GM23338 (cell line): ENCODE data around the gene CCDC60.

Experiments used
- EZH2 ChIP-seq: fragments of 200-600 bp; sonication (generic); IDR thresholded peaks from one replicate; pipeline ENCODE4 v1.8.0; 2017; ENCODE audit warnings: antibody characterized with exemption, mild to moderate bottlenecking, low read depth; ENCODE audit not compliant: unreplicated experiment
- EZH2phosphoT487 ChIP-seq: fragments of 200-600 bp; sonication (generic); IDR thresholded peaks from one replicate; pipeline ENCODE4 v1.8.1; 2018; ENCODE audit warnings: antibody characterized with exemption; ENCODE audit not compliant: unreplicated experiment
- STAT1 ChIP-seq: IDR thresholded peaks from one replicate; pipeline ENCODE4 v1.6.1; 2016; ENCODE audit warnings: antibody characterized with exemption; ENCODE audit not compliant: unreplicated experiment
- TF ChIP-seq, protein P1 (sequence below), 2 experiments: fragments of 200-600 bp in 1 of 2; sonication (generic) in 1 of 2; conservative IDR thresholded peaks; 2 replicates each; pipeline versions ENCODE4 v1.5.1 to v1.6.1; 2016 to 2017; ENCODE audit warnings: antibody characterized with exemption in 2 of 2, low read depth in 2 of 2, mild to moderate bottlenecking in 2 of 2, moderate library complexity in 1 of 2
- TF ChIP-seq, protein P2 (sequence below): IDR thresholded peaks from one replicate; pipeline ENCODE4 v1.6.1; 2018; ENCODE audit warnings: antibody characterized with exemption; ENCODE audit not compliant: unreplicated experiment

DNA sequence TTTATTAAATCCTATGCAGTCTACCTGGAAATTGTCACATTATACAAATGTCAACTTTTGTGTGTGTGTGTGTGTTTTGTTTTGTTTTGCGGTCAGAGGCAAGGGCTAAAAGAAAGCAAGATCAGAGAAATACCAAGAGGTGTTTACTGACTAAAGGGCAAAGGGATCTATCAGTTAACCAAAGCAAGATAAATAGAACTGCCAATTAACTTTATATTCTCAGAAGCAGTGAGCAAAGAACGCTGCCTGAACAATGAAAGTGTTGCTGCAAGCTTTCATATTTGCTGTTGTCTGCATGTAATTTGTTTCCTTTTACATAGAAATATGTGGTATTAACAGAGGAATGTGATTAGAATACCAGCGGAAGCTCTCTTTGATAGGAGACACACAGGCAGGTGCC lies 30.9 kb downstream of the CCDC60 start:
- TF ChIP-seq, protein P1, sequence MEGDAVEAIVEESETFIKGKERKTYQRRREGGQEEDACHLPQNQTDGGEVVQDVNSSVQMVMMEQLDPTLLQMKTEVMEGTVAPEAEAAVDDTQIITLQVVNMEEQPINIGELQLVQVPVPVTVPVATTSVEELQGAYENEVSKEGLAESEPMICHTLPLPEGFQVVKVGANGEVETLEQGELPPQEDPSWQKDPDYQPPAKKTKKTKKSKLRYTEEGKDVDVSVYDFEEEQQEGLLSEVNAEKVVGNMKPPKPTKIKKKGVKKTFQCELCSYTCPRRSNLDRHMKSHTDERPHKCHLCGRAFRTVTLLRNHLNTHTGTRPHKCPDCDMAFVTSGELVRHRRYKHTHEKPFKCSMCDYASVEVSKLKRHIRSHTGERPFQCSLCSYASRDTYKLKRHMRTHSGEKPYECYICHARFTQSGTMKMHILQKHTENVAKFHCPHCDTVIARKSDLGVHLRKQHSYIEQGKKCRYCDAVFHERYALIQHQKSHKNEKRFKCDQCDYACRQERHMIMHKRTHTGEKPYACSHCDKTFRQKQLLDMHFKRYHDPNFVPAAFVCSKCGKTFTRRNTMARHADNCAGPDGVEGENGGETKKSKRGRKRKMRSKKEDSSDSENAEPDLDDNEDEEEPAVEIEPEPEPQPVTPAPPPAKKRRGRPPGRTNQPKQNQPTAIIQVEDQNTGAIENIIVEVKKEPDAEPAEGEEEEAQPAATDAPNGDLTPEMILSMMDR (conservative IDR thresholded peaks at IDR 0.05; ENCODE audit: low read depth in 2 of 2), result no peak
- no peak for TF ChIP-seq STAT1
- TF ChIP-seq, protein P2, sequence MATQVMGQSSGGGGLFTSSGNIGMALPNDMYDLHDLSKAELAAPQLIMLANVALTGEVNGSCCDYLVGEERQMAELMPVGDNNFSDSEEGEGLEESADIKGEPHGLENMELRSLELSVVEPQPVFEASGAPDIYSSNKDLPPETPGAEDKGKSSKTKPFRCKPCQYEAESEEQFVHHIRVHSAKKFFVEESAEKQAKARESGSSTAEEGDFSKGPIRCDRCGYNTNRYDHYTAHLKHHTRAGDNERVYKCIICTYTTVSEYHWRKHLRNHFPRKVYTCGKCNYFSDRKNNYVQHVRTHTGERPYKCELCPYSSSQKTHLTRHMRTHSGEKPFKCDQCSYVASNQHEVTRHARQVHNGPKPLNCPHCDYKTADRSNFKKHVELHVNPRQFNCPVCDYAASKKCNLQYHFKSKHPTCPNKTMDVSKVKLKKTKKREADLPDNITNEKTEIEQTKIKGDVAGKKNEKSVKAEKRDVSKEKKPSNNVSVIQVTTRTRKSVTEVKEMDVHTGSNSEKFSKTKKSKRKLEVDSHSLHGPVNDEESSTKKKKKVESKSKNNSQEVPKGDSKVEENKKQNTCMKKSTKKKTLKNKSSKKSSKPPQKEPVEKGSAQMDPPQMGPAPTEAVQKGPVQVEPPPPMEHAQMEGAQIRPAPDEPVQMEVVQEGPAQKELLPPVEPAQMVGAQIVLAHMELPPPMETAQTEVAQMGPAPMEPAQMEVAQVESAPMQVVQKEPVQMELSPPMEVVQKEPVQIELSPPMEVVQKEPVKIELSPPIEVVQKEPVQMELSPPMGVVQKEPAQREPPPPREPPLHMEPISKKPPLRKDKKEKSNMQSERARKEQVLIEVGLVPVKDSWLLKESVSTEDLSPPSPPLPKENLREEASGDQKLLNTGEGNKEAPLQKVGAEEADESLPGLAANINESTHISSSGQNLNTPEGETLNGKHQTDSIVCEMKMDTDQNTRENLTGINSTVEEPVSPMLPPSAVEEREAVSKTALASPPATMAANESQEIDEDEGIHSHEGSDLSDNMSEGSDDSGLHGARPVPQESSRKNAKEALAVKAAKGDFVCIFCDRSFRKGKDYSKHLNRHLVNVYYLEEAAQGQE, result no peak
- no peak for TF ChIP-seq EZH2phosphoT487
- no peak for TF ChIP-seq EZH2
